Measurements from ENCODE around the gene SSH2.

DNA sequence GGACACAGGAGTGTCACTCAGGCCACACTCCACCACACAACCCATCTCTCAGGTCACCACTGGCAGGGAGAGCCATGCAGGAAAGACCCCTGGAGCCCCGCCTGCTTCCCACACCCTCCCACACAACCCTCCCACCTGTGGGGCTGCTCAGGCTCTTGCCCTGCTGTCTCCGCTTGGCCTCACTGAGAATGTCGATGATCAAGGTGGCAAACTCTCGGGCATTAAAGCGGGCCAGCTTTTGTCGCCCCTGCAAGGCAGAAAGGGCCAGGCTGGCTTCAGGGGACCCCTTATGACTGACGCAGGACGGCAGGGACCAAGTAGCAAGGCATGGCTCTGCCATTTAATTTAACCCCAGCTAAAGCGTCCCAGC, 353.0 kb downstream of the SSH2 start:
- TF ChIP-seq, protein P1, sequence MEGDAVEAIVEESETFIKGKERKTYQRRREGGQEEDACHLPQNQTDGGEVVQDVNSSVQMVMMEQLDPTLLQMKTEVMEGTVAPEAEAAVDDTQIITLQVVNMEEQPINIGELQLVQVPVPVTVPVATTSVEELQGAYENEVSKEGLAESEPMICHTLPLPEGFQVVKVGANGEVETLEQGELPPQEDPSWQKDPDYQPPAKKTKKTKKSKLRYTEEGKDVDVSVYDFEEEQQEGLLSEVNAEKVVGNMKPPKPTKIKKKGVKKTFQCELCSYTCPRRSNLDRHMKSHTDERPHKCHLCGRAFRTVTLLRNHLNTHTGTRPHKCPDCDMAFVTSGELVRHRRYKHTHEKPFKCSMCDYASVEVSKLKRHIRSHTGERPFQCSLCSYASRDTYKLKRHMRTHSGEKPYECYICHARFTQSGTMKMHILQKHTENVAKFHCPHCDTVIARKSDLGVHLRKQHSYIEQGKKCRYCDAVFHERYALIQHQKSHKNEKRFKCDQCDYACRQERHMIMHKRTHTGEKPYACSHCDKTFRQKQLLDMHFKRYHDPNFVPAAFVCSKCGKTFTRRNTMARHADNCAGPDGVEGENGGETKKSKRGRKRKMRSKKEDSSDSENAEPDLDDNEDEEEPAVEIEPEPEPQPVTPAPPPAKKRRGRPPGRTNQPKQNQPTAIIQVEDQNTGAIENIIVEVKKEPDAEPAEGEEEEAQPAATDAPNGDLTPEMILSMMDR (IDR thresholded peaks at IDR 0.05; ENCODE audit: insufficient read depth, low read length, poor library complexity, severe bottlenecking), result no peak
- TF ChIP-seq EZH2phosphoT487 (conservative IDR thresholded peaks at IDR 0.05; ENCODE audit: low read length), result no peak

Data from SU-DHL-6 (cell line).